MG63 (cell line): ENCODE results near the gene KRTAP9-9. TPM values are rescaled to one million over a fixed set of nuclear protein-coding genes. Genes with fewer than 3 reads are reported as not detected.

Experiments used
- DNase-seq: peaks from one replicate; pipeline ENCODE4 v3.0.0-alpha.2; 2020
- H3K27me3 ChIP-seq: fragments of 250-450 bp; sonication (Bioruptor Pico); 2 replicates; pipeline ENCODE4 v1.5.1; 2020; ENCODE audit warnings: mild to moderate bottlenecking, moderate library complexity
- H3K36me3 ChIP-seq: fragments of 250-450 bp; sonication (Bioruptor Pico); 2 replicates; pipeline ENCODE4 v1.5.1; 2020; ENCODE audit warnings: mild to moderate bottlenecking, moderate library complexity
- H3K4me3 ChIP-seq: fragments of 250-450 bp; sonication (Bioruptor Pico); 2 replicates; pipeline ENCODE4 v1.5.1; 2020; ENCODE audit warnings: mild to moderate bottlenecking, moderate library complexity
- H3K9me3 ChIP-seq: fragments of 250-450 bp; sonication (Bioruptor Pico); 2 replicates; pipeline ENCODE4 v1.5.1; 2020; ENCODE audit warnings: mild to moderate bottlenecking, moderate library complexity
- total RNA-seq: library from RNA; depleted of rRNA; stranded (reverse); fragments of >200 nt; shearing (Covaris generic); gene quantifications from 2 replicates; pipeline ENCODE4 v1.2.3, GENCODE V29; 2014; ENCODE audit warnings: low replicate concordance; rRNA removed

Gene KRTAP9-9
- total RNA-seq, 1 experiment from 2014 or later = not detected

- Histone ChIP-seq H3K4me3 (no peak overlapping the region), H3K27me3 (no peaks in the 10 kb centered on the region), H3K36me3 (no peaks in the 10 kb centered on the region), H3K9me3 (peaks cover 5% of the 10 kb centered on the region; the same call in 1 of the 2 replicates)
- no peak for DNase-seq
Measured at GRCh38 chr17:41301204-41301790, 46.1 kb downstream of the KRTAP9-9 start.

GRCh38 chr17:41301916-41302901 lies 47.0 kb downstream of the KRTAP9-9 start, which contains the start of gene KRTAP29-1:
KRTAP29-1 (minus strand) TSS chr17:41302851; CDS start chr17:41302851, 0 bp downstream.
- Histone ChIP-seq H3K27me3 (no peaks in the 10 kb centered on the region), H3K4me3 (no peak within 1 kb of the TSS), H3K9me3 (peaks cover 5% of the 10 kb centered on the region; the same call in 1 of the 2 replicates), H3K36me3 (no peaks in the 10 kb centered on the region)
- no peak for DNase-seq

GRCh38 chr17:41302981-41303380 lies 47.8 kb downstream of the KRTAP9-9 start:
- H3K36me3 ChIP-seq = no peaks in the 10 kb centered on the region
- no peaks in the 10 kb centered on the region for H3K27me3 ChIP-seq
- peaks cover 5% of the 10 kb centered on the region; the same call in 1 of the 2 replicates for H3K9me3 ChIP-seq
- DNase-seq = no peak
- no peak overlapping the region for H3K4me3 ChIP-seq

- H3K9me3 ChIP-seq = peaks cover 5% of the 10 kb centered on the region; the same call in 1 of the 2 replicates
- no peak overlapping the region for H3K4me3 ChIP-seq
- no peaks in the 10 kb centered on the region for H3K36me3 ChIP-seq
- no peak for DNase-seq
- H3K27me3 ChIP-seq = no peaks in the 10 kb centered on the region
Measured at GRCh38 chr17:41304091-41304490, 48.9 kb downstream of the KRTAP9-9 start.

Other genes starting within 250 kb of the KRTAP9-9 start
- not detected in 2 replicates for gene KRTAP3-1, start 246.3 kb upstream of the KRTAP9-9 start, total RNA-seq
- 1.2 and 3.2 TPM in 2 replicates for gene KRTAP1-5, start 228.2 kb upstream of the KRTAP9-9 start, total RNA-seq
- not detected in 2 replicates for gene KRTAP1-4, start 225.2 kb upstream of the KRTAP9-9 start, total RNA-seq
- not detected in 2 replicates for gene KRTAP1-3, start 220.5 kb upstream of the KRTAP9-9 start, total RNA-seq
- gene KRTAP1-1, start 213.9 kb upstream of the KRTAP9-9 start, total RNA-seq = 0.33 TPM in 1 of 2 replicates, not detected in the other
- not detected in 2 replicates for gene KRTAP2-1, start 208.1 kb upstream of the KRTAP9-9 start, total RNA-seq
- gene KRTAP2-2, start 200.2 kb upstream of the KRTAP9-9 start, total RNA-seq = not detected in 2 replicates
- gene KRTAP2-3, start 195.3 kb upstream of the KRTAP9-9 start, total RNA-seq = 0.33 TPM in 1 of 2 replicates, not detected in the other
- not detected in 2 replicates for gene KRTAP2-4, start 189.5 kb upstream of the KRTAP9-9 start, total RNA-seq
- gene KRTAP4-7, start 171.2 kb upstream of the KRTAP9-9 start, total RNA-seq = not detected in 2 replicates
- not detected in 2 replicates for gene KRTAP4-8, start 157.2 kb upstream of the KRTAP9-9 start, total RNA-seq
- gene KRTAP4-16, start 153.2 kb upstream of the KRTAP9-9 start, total RNA-seq = not detected in 2 replicates
- gene KRTAP4-9, start 150.0 kb upstream of the KRTAP9-9 start, total RNA-seq = not detected in 2 replicates
- gene KRTAP4-11, start 137.0 kb upstream of the KRTAP9-9 start, total RNA-seq = not detected in 2 replicates
- not detected in 2 replicates for gene KRTAP4-12, start 131.2 kb upstream of the KRTAP9-9 start, total RNA-seq
- not detected in 2 replicates for gene KRTAP4-6, start 114.8 kb upstream of the KRTAP9-9 start, total RNA-seq
- gene KRTAP4-5, start 105.6 kb upstream of the KRTAP9-9 start, total RNA-seq = not detected in 2 replicates
- gene KRTAP4-4, start 94.6 kb upstream of the KRTAP9-9 start, total RNA-seq = not detected in 2 replicates
- gene KRTAP4-3, start 87.2 kb upstream of the KRTAP9-9 start, total RNA-seq = not detected in 2 replicates
- gene KRTAP4-2, start 77.2 kb upstream of the KRTAP9-9 start, total RNA-seq = not detected in 2 replicates
- not detected in 2 replicates for gene KRTAP4-1, start 70.5 kb upstream of the KRTAP9-9 start, total RNA-seq
- gene KRTAP9-1, start 65.5 kb upstream of the KRTAP9-9 start, total RNA-seq = not detected in 2 replicates
- gene KRTAP9-2, start 28.7 kb upstream of the KRTAP9-9 start, total RNA-seq = not detected in 2 replicates
- gene KRTAP9-3, start 22.9 kb upstream of the KRTAP9-9 start, total RNA-seq = not detected in 2 replicates
- not detected in 2 replicates for gene KRTAP9-8, start 17.4 kb upstream of the KRTAP9-9 start, total RNA-seq
- gene KRTAP9-4, start 5.7 kb upstream of the KRTAP9-9 start, total RNA-seq = not detected in 2 replicates
- not detected in 2 replicates for gene KRTAP9-6, start 10.0 kb downstream of the KRTAP9-9 start, total RNA-seq
- not detected in 2 replicates for gene KRTAP9-7, start 20.3 kb downstream of the KRTAP9-9 start, total RNA-seq
- gene KRTAP29-1, start 47.5 kb downstream of the KRTAP9-9 start, total RNA-seq = not detected in 2 replicates
- not detected in 2 replicates for gene KRTAP16-1, start 53.9 kb downstream of the KRTAP9-9 start, total RNA-seq
- gene KRTAP17-1, start 60.3 kb downstream of the KRTAP9-9 start, total RNA-seq = not detected in 2 replicates
- not detected in 2 replicates for gene KRT33A, start 95.4 kb downstream of the KRTAP9-9 start, total RNA-seq
- 0.17 and 2.0 TPM in 2 replicates for gene KRT33B, start 114.4 kb downstream of the KRTAP9-9 start, total RNA-seq
- 0.49 TPM in 1 of 2 replicates, not detected in the other for gene KRT34, start 126.9 kb downstream of the KRTAP9-9 start, total RNA-seq
- gene KRT31, start 142.2 kb downstream of the KRTAP9-9 start, total RNA-seq = not detected in 2 replicates
- not detected in 2 replicates for gene KRT37, start 169.2 kb downstream of the KRTAP9-9 start, total RNA-seq
- 0.17 TPM in 1 of 2 replicates, not detected in the other for gene KRT38, start 185.6 kb downstream of the KRTAP9-9 start, total RNA-seq
- 0.72 TPM in 1 of 2 replicates, not detected in the other for gene KRT32, start 212.0 kb downstream of the KRTAP9-9 start, total RNA-seq
- 0.33 TPM in 1 of 2 replicates, not detected in the other for gene KRT35, start 225.8 kb downstream of the KRTAP9-9 start, total RNA-seq
- gene KRT36, start 234.5 kb downstream of the KRTAP9-9 start, total RNA-seq = 0.20 TPM in 1 of 2 replicates, not detected in the other